GM12801 (cell line): ENCODE results near the gene TMC7.

Experiments
- TF ChIP-seq, protein P1 (sequence below): IDR thresholded peaks from one replicate; pipeline ENCODE4 v1.5.1; 2011; ENCODE audit warnings: control low read depth; ENCODE audit not compliant: insufficient read length; ENCODE audit errors: extremely low read depth

TMC7 gene

DNA sequence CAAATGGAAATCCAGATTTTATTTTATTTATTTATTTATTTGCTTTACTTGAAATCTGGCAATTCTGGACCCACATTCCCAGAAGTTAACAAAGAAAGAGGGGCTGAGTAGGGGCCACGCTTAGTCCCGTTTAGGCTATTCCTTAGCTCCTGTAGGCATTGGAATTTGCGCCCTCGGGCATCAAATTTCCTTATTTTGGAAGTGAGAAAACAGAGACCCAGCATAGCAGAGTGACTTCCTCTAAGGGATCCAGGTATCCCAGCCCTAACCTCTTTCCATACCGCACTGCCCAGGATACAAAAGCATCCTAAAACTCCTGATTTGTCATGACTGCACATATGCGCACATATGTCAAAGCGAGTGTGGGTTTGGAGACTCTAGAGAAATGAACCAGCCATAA, 38.5 kb upstream of the TMC7 start:
- TF ChIP-seq, protein P1, sequence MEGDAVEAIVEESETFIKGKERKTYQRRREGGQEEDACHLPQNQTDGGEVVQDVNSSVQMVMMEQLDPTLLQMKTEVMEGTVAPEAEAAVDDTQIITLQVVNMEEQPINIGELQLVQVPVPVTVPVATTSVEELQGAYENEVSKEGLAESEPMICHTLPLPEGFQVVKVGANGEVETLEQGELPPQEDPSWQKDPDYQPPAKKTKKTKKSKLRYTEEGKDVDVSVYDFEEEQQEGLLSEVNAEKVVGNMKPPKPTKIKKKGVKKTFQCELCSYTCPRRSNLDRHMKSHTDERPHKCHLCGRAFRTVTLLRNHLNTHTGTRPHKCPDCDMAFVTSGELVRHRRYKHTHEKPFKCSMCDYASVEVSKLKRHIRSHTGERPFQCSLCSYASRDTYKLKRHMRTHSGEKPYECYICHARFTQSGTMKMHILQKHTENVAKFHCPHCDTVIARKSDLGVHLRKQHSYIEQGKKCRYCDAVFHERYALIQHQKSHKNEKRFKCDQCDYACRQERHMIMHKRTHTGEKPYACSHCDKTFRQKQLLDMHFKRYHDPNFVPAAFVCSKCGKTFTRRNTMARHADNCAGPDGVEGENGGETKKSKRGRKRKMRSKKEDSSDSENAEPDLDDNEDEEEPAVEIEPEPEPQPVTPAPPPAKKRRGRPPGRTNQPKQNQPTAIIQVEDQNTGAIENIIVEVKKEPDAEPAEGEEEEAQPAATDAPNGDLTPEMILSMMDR = no peak

DNA sequence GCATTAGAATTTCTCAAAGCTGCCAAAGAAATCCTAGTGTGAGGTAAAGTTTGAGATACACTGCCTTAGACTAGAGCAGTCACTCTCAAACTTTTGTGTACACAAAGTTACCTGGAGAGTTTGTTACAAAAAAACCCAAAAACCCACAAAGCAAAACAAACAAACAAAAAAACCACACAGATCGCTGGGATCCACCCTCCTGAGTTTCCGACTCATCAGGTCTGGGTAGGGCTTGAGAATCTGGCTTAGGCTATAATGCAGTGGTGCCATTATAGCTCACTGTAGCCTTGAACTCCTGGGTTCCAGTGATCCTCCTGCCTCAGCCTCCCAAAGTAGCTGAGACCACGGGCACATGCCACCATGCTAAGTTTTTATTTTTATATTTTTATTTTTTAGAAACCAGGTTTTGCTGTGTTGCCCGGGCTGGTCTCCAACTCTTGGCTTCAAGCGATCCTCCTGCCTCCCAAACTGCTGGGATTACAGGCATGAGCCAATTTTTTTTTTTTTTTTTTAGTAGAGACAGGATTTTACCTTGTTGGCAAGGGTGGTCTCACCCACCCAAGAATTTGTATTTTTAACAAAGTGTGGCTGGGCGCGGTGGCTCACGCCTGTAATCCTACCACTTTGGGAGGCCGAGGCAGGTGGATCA, 35.2 kb upstream of the TMC7 start:
- TF ChIP-seq, protein P1 = no peak

DNA sequence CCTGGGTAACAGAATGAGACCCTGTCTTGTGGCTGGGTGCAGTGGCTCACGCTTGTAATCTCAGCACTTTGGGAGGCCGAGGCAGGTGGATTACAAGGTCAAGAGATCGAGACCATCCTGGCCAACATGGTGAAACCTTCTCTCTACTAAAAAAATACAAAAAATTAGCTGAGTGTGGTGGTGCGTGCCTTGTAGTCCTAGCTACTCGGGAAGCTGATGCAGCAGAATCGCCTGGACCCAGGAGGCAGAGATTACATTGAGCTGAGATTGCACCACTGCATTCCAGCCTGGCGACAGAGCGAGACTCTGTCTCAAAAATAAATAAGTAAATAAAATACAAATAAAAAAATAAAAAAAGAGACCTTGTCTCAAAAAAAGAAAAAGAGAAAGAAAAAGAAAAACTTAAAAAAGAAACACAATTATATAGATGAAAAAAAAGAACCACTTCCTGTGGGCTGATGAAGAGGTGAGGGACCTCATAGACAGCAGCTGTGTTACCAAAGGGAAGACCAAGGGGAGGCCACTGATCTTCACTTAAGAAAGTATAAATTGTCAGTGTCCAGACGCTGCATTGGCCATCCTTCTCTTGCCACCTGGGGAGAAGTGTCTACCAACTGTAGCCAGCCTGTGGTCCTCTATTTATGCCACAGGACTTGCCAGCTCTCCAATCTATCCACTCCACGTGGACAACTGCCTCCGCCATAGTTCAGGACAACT, 33.1 kb upstream of the TMC7 start:
- TF ChIP-seq, protein P1 = no peak

DNA sequence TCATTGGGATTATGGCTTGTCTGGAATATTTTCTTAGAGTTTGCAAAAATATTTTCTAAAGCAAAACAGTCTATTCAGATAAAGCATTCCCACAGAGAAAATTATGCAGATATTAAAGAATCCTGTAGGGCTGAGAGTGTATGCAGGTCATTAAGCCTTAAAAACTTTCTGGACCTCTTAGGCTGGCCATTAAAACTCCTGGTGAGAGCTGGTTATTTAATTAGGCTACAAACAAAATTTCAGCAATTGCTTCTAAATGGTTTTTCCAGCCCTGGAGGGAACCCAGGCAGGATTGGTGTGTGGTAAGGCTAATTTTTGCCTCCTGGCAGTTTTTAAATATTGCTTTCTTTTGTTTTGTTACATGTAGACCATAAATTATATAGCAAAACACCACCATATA, 30.2 kb upstream of the TMC7 start:
- TF ChIP-seq, protein P1 = no peak

DNA sequence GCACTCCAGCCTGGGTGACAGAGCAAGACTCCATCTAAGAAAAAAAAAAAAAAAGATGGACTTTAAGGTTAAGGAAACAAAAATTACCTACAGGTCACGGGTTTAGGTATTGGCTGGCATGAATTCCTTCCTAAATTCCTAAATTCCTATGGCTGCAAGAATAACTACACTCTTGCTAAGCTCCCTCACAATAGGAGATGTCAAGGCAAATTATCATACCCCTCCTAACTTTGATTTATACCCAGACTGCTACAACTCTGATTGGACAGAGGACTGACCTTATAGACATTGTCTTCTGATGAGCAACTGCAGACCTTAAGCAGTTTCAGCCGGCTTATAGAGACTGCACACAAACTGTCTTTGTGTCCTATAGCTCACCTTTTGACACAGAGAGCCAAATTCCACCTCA, 25.1 kb upstream of the TMC7 start:
- TF ChIP-seq, protein P1 = no peak

DNA sequence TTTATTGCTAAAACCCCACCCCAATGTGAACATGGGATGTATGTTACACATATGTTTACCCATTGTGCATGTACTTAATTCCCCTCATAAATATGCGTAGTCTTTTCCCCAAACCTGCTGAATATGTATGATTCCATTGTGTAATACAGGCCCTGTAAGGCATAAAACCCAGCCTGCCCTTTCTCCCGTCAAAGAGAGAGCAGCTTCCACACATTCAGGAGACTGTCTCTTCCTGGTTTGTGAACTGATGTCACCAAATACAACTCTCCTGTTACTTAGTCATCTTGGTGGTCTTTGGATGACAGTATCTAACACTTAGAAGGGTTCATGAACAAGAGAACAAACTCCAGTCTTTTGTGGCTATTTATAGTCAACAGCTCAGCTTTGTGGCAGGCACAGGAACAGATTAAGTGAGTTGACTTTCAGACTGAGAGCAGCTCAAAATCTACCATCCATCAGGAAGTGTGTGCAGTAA, 24.7 kb upstream of the TMC7 start:
- TF ChIP-seq, protein P1 = no peak

DNA sequence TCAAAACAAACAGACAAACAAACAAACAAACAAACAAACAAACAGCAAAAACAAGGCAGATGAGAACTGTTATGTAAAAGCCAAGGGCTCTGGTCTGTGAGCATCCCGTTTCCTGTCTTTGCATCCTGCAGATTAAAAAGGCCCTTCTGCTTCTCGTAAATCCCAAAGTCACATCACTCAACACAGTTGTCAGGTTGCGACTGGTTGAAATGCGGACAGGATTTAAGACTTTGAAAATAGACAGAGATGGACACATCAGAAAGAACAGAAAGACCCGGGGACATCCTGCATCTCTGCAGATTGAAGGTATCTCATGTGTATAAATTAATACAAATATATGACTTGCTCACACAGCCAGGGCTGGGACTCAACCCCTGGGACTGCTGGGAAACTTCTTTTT, 18.2 kb upstream of the TMC7 start:
- TF ChIP-seq, protein P1 = no peak
